ENCODE measurements around the gene OSGEPL1. TPM values are rescaled to one million over a fixed set of nuclear protein-coding genes. Genes with fewer than 3 reads are reported as not detected.
"Not testable (repeated sequence)": the region's sequence is repeated elsewhere in the genome, so short reads cannot be mapped to it uniquely, and the experiment has no call there.

OSGEPL1 gene
- total and polyA plus RNA-seq, 3 experiments from 2014 or later: 10.3 to 13.7 (median 12.5) TPM

- Histone ChIP-seq H3K9me3 (ENCODE audit: low read length) (no peaks in the 10 kb centered on the region), H3K36me3 (ENCODE audit: insufficient read depth, low read length) (peaks cover 27% of the 10 kb centered on the region), H3K27me3 (ENCODE audit: insufficient read depth, low read length, poor library complexity, severe bottlenecking) (no peaks in the 10 kb centered on the region), H3K27ac (ENCODE audit: low read depth, low read length) (no peak overlapping the region), H3K4me3 (ENCODE audit: low read length) (no peak overlapping the region), H3K4me1 (ENCODE audit: insufficient read depth, low read length) (no peaks in the 10 kb centered on the region)
- H3K4me1 Mint-ChIP-seq: peaks cover 7 to 17% (median 13%) of the 10 kb centered on the region in 3 donors
- ChIA-PET CTCF (interaction anchor here (3.4 kb wide), 1 partner anchor 8 kb away, joined by 23 read pairs; the partner anchor contains the start of gene OSGEPL1), POLR2A (interaction anchor here (1.3 kb wide), 1 partner anchor 13 kb away, joined by 5 read pairs; the partner anchor contains the start of genes ORMDL1 and PMS1)
- H3K36me3 Mint-ChIP-seq: peaks cover 0 to 79% (median 6%) of the 10 kb centered on the region in 3 donors
- H3K27me3 Mint-ChIP-seq: no peaks in the 10 kb centered on the region
- DNase-seq: no peak
- no peak overlapping the region for H3K4me3 Mint-ChIP-seq
- no peaks in the 10 kb centered on the region for H3K9me3 Mint-ChIP-seq
- no peak overlapping the region for H3K27ac Mint-ChIP-seq
Observed at GRCh38 chr2:189770590-189771322, 8.2 kb upstream of the OSGEPL1 start.

DNA sequence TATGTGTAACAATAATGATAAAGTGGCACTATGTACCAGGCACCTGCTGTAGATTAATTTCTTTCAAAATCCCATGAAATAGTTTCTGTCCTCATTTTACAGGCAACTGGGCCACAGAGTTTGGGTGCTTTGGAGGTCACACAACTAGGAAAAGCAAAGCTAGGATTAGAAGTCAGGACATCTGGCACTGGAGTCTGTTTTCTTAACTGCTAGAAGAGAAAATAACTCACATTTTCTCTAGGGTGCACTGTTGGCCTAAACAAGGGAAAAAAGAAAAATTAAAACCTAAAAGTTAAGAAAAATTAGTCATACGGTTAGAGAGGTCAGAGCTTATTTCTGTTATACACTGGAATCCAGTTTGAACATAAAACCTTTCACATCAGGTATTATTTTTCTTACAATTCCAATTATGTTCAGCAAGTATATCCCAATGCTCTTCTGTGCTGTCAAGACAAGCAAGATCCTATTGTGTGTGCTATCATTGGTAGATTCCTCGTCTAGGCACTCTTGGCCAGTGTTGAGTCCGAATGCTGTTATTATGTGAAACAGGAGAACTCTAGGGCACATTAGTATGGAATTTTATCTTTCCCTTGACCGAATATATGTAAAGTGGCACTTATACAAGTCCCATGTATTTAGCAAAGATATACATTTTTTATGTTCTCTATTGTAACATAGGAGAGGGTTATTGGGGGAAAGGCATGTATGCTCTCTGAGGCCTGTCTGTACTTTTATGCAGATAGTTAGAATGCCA lies 1.5 kb upstream of the OSGEPL1 start:
- peaks cover 0 to 28% (median 0%) of the 10 kb centered on the region in 3 donors for H3K36me3 Mint-ChIP-seq
- Histone ChIP-seq H3K27ac (ENCODE audit: low read depth, low read length) (no peak overlapping the region), H3K4me3 (ENCODE audit: low read length) (peak overlapping the region; percentile 81), H3K4me1 (ENCODE audit: insufficient read depth, low read length) (peaks cover 14% of the 10 kb centered on the region), H3K36me3 (ENCODE audit: insufficient read depth, low read length) (peaks cover 4% of the 10 kb centered on the region), H3K9me3 (ENCODE audit: low read length) (no peaks in the 10 kb centered on the region), H3K27me3 (ENCODE audit: insufficient read depth, low read length, poor library complexity, severe bottlenecking) (no peaks in the 10 kb centered on the region)
- H3K9me3 Mint-ChIP-seq: no peaks in the 10 kb centered on the region
- H3K4me3 Mint-ChIP-seq: peak overlapping the region in 6 of 7 donors; percentile 12 to 100 (median 38)
- no peaks in the 10 kb centered on the region for H3K27me3 Mint-ChIP-seq
- ChIA-PET CTCF (interaction anchor here (0.7 to 4.9 kb wide), 6 partner anchors 8 to 597 kb away, joined by 3 to 37 read pairs (median 24); partner anchors contain the start of genes ANKAR, ORMDL1 and PMS1), POLR2A (interaction anchor here (3.0 kb wide), 1 partner anchor 20 kb away, joined by 36 read pairs; the partner anchor contains the start of genes ORMDL1 and PMS1)
- no peak for DNase-seq
- H3K4me1 Mint-ChIP-seq: peaks cover 10 to 23% (median 14%) of the 10 kb centered on the region in 3 donors
- peak overlapping the region in 6 of 8 donors; percentile 9 to 100 (median 41) for H3K27ac Mint-ChIP-seq

DNA sequence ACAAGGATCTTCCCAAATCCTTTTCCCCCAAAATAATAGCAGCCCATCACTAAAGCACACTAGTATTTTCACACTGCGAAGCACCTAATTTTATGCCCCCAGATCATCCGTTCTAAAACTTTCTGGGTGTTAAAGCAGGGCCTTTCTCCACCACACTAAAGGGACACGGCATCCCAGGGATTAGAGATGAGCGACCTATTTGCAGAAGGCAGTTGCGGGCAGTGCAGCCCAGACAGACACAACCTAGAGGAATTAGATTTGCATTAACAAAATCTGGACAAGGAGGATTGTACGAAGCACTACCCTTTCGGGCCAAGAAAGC lies 402 bp downstream of the OSGEPL1 start:
- H3K36me3 ChIP-seq (ENCODE audit: insufficient read depth, low read length): no peaks in the 10 kb centered on the region
- H3K27me3 ChIP-seq (ENCODE audit: insufficient read depth, low read length, poor library complexity, severe bottlenecking): no peaks in the 10 kb centered on the region
- H3K27ac Mint-ChIP-seq: peak overlapping the region; percentile 96 to 100 (median 99)
- H3K4me1 ChIP-seq (ENCODE audit: insufficient read depth, low read length): peaks cover 14% of the 10 kb centered on the region
- peaks cover 10 to 23% (median 18%) of the 10 kb centered on the region in 3 donors for H3K4me1 Mint-ChIP-seq
- H3K36me3 Mint-ChIP-seq: peaks cover 0 to 27% (median 3%) of the 10 kb centered on the region in 3 donors
- H3K9me3 ChIP-seq (ENCODE audit: low read length): no peaks in the 10 kb centered on the region
- H3K4me3 ChIP-seq (ENCODE audit: low read length): peak overlapping the region; percentile 81
- H3K27ac ChIP-seq (ENCODE audit: low read depth, low read length): peak overlapping the region; percentile 83
- no peak for DNase-seq
- POLR2A ChIA-PET: interaction anchor here (0.6 to 3.0 kb wide), 11 partner anchors 22 to 1120 kb away, joined by 3 to 36 read pairs (median 4); partner anchors contain the start of genes ANKAR, INPP1, ORMDL1 and PMS1
- peak overlapping the region; percentile 94 to 100 (median 96) for H3K4me3 Mint-ChIP-seq
- CTCF ChIA-PET: interaction anchor here (0.7 to 4.9 kb wide), 13 partner anchors 10 to 112 kb away, joined by 3 to 38 read pairs (median 8); partner anchors contain the start of genes ANKAR, ASNSD1, ORMDL1 and PMS1
- no peaks in the 10 kb centered on the region for H3K9me3 Mint-ChIP-seq
- H3K27me3 Mint-ChIP-seq: no peaks in the 10 kb centered on the region

- CTCF ChIA-PET: interaction anchor here (4.5 to 4.9 kb wide), 2 partner anchors 9 to 87 kb away, joined by 26 to 35 read pairs; partner anchors contain the start of gene ANKAR
- H3K9me3 Mint-ChIP-seq; H3K27me3 Mint-ChIP-seq; POLR2A ChIA-PET; H3K4me3 ChIP-seq (ENCODE audit: low read length); H3K27me3 ChIP-seq (ENCODE audit: insufficient read depth, low read length, poor library complexity, severe bottlenecking); H3K27ac Mint-ChIP-seq; H3K36me3 ChIP-seq (ENCODE audit: insufficient read depth, low read length); H3K9me3 ChIP-seq (ENCODE audit: low read length); H3K27ac ChIP-seq (ENCODE audit: low read depth, low read length); DNase-seq: not testable (repeated sequence)
- H3K4me3 Mint-ChIP-seq: peak overlapping the region in 1 of 7 donors; percentile 48
- H3K36me3 Mint-ChIP-seq: peaks cover 0 to 26% (median 5%) of the 10 kb centered on the region in 3 donors
- peaks cover 10 to 23% (median 18%) of the 10 kb centered on the region in 3 donors for H3K4me1 Mint-ChIP-seq
- H3K4me1 ChIP-seq (ENCODE audit: insufficient read depth, low read length): peaks cover 14% of the 10 kb centered on the region
Observed at GRCh38 chr2:189760154-189760553, 2.4 kb downstream of the OSGEPL1 start.

- H3K27me3 ChIP-seq (ENCODE audit: insufficient read depth, low read length, poor library complexity, severe bottlenecking): no peaks in the 10 kb centered on the region
Observed at GRCh38 chr2:189756311-189756952, 6.2 kb downstream of the OSGEPL1 start.

GRCh38 chr2:189751080-189751658 lies 11.4 kb downstream of the OSGEPL1 start:
- ChIA-PET CTCF (interaction anchor here (0.7 to 4.2 kb wide), 10 partner anchors 9 to 529 kb away, joined by 3 to 35 read pairs (median 3); partner anchors contain the start of gene OSGEPL1), POLR2A (no interaction called here)
- H3K4me1 Mint-ChIP-seq: peaks cover 0 to 3% (median 1%) of the 10 kb centered on the region in 3 donors
- Histone ChIP-seq H3K36me3 (ENCODE audit: insufficient read depth, low read length) (peaks cover 9% of the 10 kb centered on the region), H3K4me1 (ENCODE audit: insufficient read depth, low read length) (no peaks in the 10 kb centered on the region), H3K27me3 (ENCODE audit: insufficient read depth, low read length, poor library complexity, severe bottlenecking) (no peaks in the 10 kb centered on the region), H3K27ac (ENCODE audit: low read depth, low read length) (no peak overlapping the region), H3K9me3 (ENCODE audit: low read length) (no peaks in the 10 kb centered on the region), H3K4me3 (ENCODE audit: low read length) (no peak overlapping the region)
- peaks cover 0 to 59% (median 5%) of the 10 kb centered on the region in 3 donors for H3K36me3 Mint-ChIP-seq
- no peaks in the 10 kb centered on the region for H3K9me3 Mint-ChIP-seq
- H3K4me3 Mint-ChIP-seq: no peak overlapping the region
- DNase-seq: peak in 4 of 5 donors; percentile 7 to 56 (median 34)
- no peaks in the 10 kb centered on the region for H3K27me3 Mint-ChIP-seq
- H3K27ac Mint-ChIP-seq: peak overlapping the region in 3 of 8 donors; percentile 48 to 63 (median 52)

More at GRCh38 chr2:189756311-189756952, 6.2 kb downstream of the OSGEPL1 start:
- H3K36me3 ChIP-seq (ENCODE audit: insufficient read depth, low read length): peaks cover 6% of the 10 kb centered on the region
- H3K4me1 ChIP-seq (ENCODE audit: insufficient read depth, low read length): no peaks in the 10 kb centered on the region
- H3K27ac ChIP-seq (ENCODE audit: low read depth, low read length): no peak overlapping the region
- no peak for DNase-seq
- no peak overlapping the region for H3K4me3 Mint-ChIP-seq
- no peak overlapping the region for H3K4me3 ChIP-seq (ENCODE audit: low read length)
- H3K27ac Mint-ChIP-seq: peak overlapping the region in 4 of 8 donors; percentile 0 to 75 (median 22)
- no peaks in the 10 kb centered on the region for H3K9me3 Mint-ChIP-seq
- CTCF ChIA-PET: no interaction called here
- H3K4me1 Mint-ChIP-seq: peaks cover under 1 to 8% (median 3%) of the 10 kb centered on the region in 3 donors
- no peaks in the 10 kb centered on the region for H3K9me3 ChIP-seq (ENCODE audit: low read length)
- H3K36me3 Mint-ChIP-seq: peaks cover 0 to 41% (median 7%) of the 10 kb centered on the region in 3 donors
- H3K27me3 Mint-ChIP-seq: no peaks in the 10 kb centered on the region
- POLR2A ChIA-PET: no interaction called here

- Histone ChIP-seq H3K27me3 (ENCODE audit: insufficient read depth, low read length, poor library complexity, severe bottlenecking) (no peaks in the 10 kb centered on the region), H3K9me3 (ENCODE audit: low read length) (no peaks in the 10 kb centered on the region), H3K36me3 (ENCODE audit: insufficient read depth, low read length) (no peaks in the 10 kb centered on the region), H3K4me3 (ENCODE audit: low read length) (no peak overlapping the region), H3K4me1 (ENCODE audit: insufficient read depth, low read length) (no peaks in the 10 kb centered on the region), H3K27ac (ENCODE audit: low read depth, low read length) (no peak overlapping the region)
- Mint-ChIP-seq H3K27ac (peak overlapping the region in 1 of 8 donors; percentile 4), H3K4me3 (no peak overlapping the region), H3K36me3 (peaks cover 5 to 9% (median 7%) of the 10 kb centered on the region in 3 donors), H3K9me3 (no peaks in the 10 kb centered on the region), H3K4me1 (no peaks in the 10 kb centered on the region), H3K27me3 (no peaks in the 10 kb centered on the region)
- POLR2A ChIA-PET: no interaction called here
- CTCF ChIA-PET: no interaction called here
- no peak for DNase-seq
Observed at GRCh38 chr2:189729430-189729829, 33.2 kb downstream of the OSGEPL1 start.

Measured in CD8-positive, alpha-beta memory T cell (primary cell).